NCI-H128 (cell line): ENCODE results near the gene CPTP.
"Not testable (repeated sequence)": the region's sequence is repeated elsewhere in the genome, so short reads cannot be mapped to it uniquely, and the experiment has no call there.

ENCODE experiments used
- DNase-seq: peaks from one replicate; lab custom pipeline; 2025; ENCODE audit not compliant: unreplicated experiment; lab: John Stamatoyannopoulos, UW

Gene CPTP

GRCh38 chr1:1360506-1361169 lies 36.0 kb downstream of the CPTP start:
- no peak for DNase-seq

GRCh38 chr1:1361233-1361981 lies 36.8 kb downstream of the CPTP start:
- DNase-seq, result no peak

- no peak for DNase-seq
These were observed 37.4 kb downstream of the CPTP start for GRCh38 chr1:1361982-1362423.

GRCh38 chr1:1364266-1364665 lies 39.7 kb downstream of the CPTP start:
- no peak for DNase-seq

GRCh38 chr1:1365875-1366698 lies 41.5 kb downstream of the CPTP start:
- DNase-seq, result no peak

GRCh38 chr1:1366699-1367066 lies 42.1 kb downstream of the CPTP start:
- no peak for DNase-seq

- DNase-seq, result no peak
These were observed 42.7 kb downstream of the CPTP start for GRCh38 chr1:1367315-1367714.

- not testable (repeated sequence) for DNase-seq
These were observed 45.5 kb downstream of the CPTP start for GRCh38 chr1:1370094-1370493.

GRCh38 chr1:1370771-1371300 lies 46.2 kb downstream of the CPTP start:
- no peak for DNase-seq

GRCh38 chr1:1371364-1371745 lies 46.8 kb downstream of the CPTP start:
- no peak for DNase-seq

GRCh38 chr1:1371746-1372711 lies 47.4 kb downstream of the CPTP start:
- peak; percentile 23 for DNase-seq

GRCh38 chr1:1373051-1373814 lies 48.6 kb downstream of the CPTP start:
- DNase-seq, result no peak

GRCh38 chr1:1373815-1374588 lies 49.4 kb downstream of the CPTP start:
- DNase-seq, result no peak

- DNase-seq, result no peak
These were observed 50.0 kb downstream of the CPTP start for GRCh38 chr1:1374589-1374928.

- peak; percentile 100 for DNase-seq
These were observed 50.5 kb downstream of the CPTP start, which contains the start of gene AURKAIP1 for GRCh38 chr1:1374929-1375662. TSS of gene AURKAIP1 (minus strand) at chr1:1375207. CDS start at chr1:1374756, 451 bp downstream.

- no peak for DNase-seq
These were observed 52.1 kb downstream of the CPTP start for GRCh38 chr1:1376551-1377226.

GRCh38 chr1:1377540-1378205 lies 53.1 kb downstream of the CPTP start:
- no peak for DNase-seq
